ENCODE results near the gene ATP5PD. TPM values are rescaled to one million over a fixed set of nuclear protein-coding genes. Genes with fewer than 3 reads are reported as not detected.

ATP5PD gene
- total RNA-seq, 1 donor from 2014 or later, result 239 TPM

GRCh38 chr17:75077072-75077495, 30.3 kb upstream of the ATP5PD start:
- no peaks in the 10 kb centered on the region for H4K20me1 ChIP-seq (ENCODE audit: insufficient read depth, low read length)
- H3K27me3 ChIP-seq (ENCODE audit: insufficient read depth, low read length), result peaks cover 2% of the 10 kb centered on the region
- Mint-ChIP-seq H3K27ac (ENCODE audit: unreplicated experiment) (no peak overlapping the region), H3K27me3 (ENCODE audit: low read depth, unreplicated experiment) (peaks cover 4% of the 10 kb centered on the region), H3K4me1 (ENCODE audit: low read depth, unreplicated experiment) (peaks cover 17% of the 10 kb centered on the region), H3K4me3 (ENCODE audit: unreplicated experiment) (no peak overlapping the region), H3K9me3 (ENCODE audit: unreplicated experiment) (no peaks in the 10 kb centered on the region), H3K36me3 (ENCODE audit: low read depth, unreplicated experiment) (no peaks in the 10 kb centered on the region)
- no peak overlapping the region for H3K27ac ChIP-seq (ENCODE audit: low read depth, low read length)
- no peaks in the 10 kb centered on the region for H3K9me3 ChIP-seq (ENCODE audit: insufficient read depth, low read depth, low read length)
- no peak overlapping the region for H3K4me3 ChIP-seq (ENCODE audit: insufficient read depth, low read depth, low read length)
- no peak for FAIRE-seq
- peaks cover 28% of the 10 kb centered on the region for H3K4me1 ChIP-seq (ENCODE audit: insufficient read depth, low read length)
- DNase-seq (ENCODE audit: low read depth), result no peak
- no peak overlapping the region for H3K9ac ChIP-seq (ENCODE audit: low read length)
- TF ChIP-seq EZH2 (IDR thresholded peaks at IDR 0.05; ENCODE audit: insufficient read depth, low read length) (no peak), CTCF (IDR thresholded peaks at IDR 0.05; ENCODE audit: insufficient read depth, low read depth, low read length) (no peak)
- H3K4me2 ChIP-seq (ENCODE audit: low read length), result peak overlapping the region; percentile 59
- H3K36me3 ChIP-seq (ENCODE audit: insufficient read depth, low read length), result no peaks in the 10 kb centered on the region
- H3K79me2 ChIP-seq (ENCODE audit: insufficient read depth, low read length), result no peaks in the 10 kb centered on the region
- peak overlapping the region; percentile 94 for H2AFZ ChIP-seq (ENCODE audit: low read depth, low read length)

DNA sequence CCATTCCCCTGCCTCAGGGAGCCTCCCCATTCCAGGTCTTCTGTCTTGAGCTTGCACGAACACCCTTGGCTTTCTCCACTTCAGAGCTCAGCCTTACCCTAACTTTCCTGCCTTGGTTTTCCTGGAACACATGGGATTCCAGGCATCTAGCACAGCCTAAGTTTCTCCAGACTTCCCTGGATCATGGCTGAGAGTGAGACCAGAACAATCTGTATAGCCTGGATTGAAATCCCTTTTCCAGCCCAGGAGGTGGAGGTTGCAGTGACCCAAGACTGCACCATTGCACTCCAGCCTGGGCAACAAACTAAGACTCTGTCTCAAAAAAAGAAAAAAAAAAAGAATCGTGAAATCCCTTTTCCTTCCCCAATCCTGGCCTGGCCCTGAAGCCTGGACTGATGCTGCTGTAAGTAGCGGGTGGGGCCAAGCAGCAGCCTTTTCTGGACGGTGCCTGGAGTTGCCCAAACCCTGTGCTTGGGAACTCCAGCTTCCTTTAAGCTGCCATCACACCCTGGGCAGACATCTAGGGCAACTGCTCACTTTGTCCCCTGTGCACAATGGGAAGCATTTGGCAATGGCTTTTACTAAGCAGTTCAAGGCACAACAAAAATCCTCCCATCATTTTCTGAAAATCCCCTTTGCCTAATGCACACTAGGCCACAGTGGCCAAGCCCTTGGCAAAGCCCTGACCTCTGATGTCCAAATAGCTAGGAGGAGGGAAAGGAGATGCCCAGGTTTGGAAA, 29.0 kb upstream of the ATP5PD start:
- Histone ChIP-seq H2AFZ (ENCODE audit: low read depth, low read length) (no peak overlapping the region), H4K20me1 (ENCODE audit: insufficient read depth, low read length) (no peaks in the 10 kb centered on the region), H3K9ac (ENCODE audit: low read length) (no peak overlapping the region), H3K79me2 (ENCODE audit: insufficient read depth, low read length) (no peaks in the 10 kb centered on the region), H3K27me3 (ENCODE audit: insufficient read depth, low read length) (no peaks in the 10 kb centered on the region), H3K4me3 (ENCODE audit: insufficient read depth, low read depth, low read length) (no peak overlapping the region), H3K27ac (ENCODE audit: low read depth, low read length) (no peak overlapping the region), H3K4me1 (ENCODE audit: insufficient read depth, low read length) (peaks cover 28% of the 10 kb centered on the region), H3K4me2 (ENCODE audit: low read length) (no peak overlapping the region), H3K9me3 (ENCODE audit: insufficient read depth, low read depth, low read length) (no peaks in the 10 kb centered on the region), H3K36me3 (ENCODE audit: insufficient read depth, low read length) (no peaks in the 10 kb centered on the region)
- Mint-ChIP-seq H3K4me3 (ENCODE audit: unreplicated experiment) (no peak overlapping the region), H3K27me3 (ENCODE audit: low read depth, unreplicated experiment) (peaks cover 1% of the 10 kb centered on the region), H3K27ac (ENCODE audit: unreplicated experiment) (no peak overlapping the region), H3K4me1 (ENCODE audit: low read depth, unreplicated experiment) (peaks cover 17% of the 10 kb centered on the region), H3K36me3 (ENCODE audit: low read depth, unreplicated experiment) (no peaks in the 10 kb centered on the region), H3K9me3 (ENCODE audit: unreplicated experiment) (no peaks in the 10 kb centered on the region)
- no peak for FAIRE-seq
- no peak for TF ChIP-seq EZH2 (IDR thresholded peaks at IDR 0.05; ENCODE audit: insufficient read depth, low read length)
- TF ChIP-seq CTCF (IDR thresholded peaks at IDR 0.05; ENCODE audit: insufficient read depth, low read depth, low read length), result no peak
- DNase-seq (ENCODE audit: low read depth), result no peak

DNA sequence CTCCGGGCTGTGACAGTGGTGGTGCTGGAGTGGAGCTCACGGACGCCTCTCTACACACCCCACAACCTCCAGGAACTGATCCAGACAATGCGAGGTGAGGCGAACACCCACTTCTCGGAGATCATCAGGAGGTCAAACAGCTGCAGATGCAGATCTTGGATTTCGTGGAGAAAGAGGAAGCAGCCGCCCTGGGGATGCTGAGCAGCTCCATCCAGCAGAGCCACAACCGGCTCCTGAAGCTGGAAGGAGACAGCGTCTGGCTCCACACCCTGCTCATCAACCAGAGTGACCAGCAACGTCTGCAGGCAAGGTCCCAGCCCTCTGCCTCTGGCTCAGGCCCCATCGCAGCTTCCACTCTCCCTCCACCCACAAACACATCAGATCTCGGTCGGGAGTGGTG, 27.8 kb upstream of the ATP5PD start:
- TF ChIP-seq EZH2 (IDR thresholded peaks at IDR 0.05; ENCODE audit: insufficient read depth, low read length) (no peak), CTCF (IDR thresholded peaks at IDR 0.05; ENCODE audit: insufficient read depth, low read depth, low read length) (no peak)
- DNase-seq (ENCODE audit: low read depth) (no peak), FAIRE-seq (no peak)
- Histone ChIP-seq H3K27me3 (ENCODE audit: insufficient read depth, low read length) (no peaks in the 10 kb centered on the region), H3K79me2 (ENCODE audit: insufficient read depth, low read length) (no peaks in the 10 kb centered on the region), H3K27ac (ENCODE audit: low read depth, low read length) (no peak overlapping the region), H2AFZ (ENCODE audit: low read depth, low read length) (no peak overlapping the region), H3K4me3 (ENCODE audit: insufficient read depth, low read depth, low read length) (no peak overlapping the region), H3K9me3 (ENCODE audit: insufficient read depth, low read depth, low read length) (no peaks in the 10 kb centered on the region), H3K9ac (ENCODE audit: low read length) (no peak overlapping the region), H3K4me2 (ENCODE audit: low read length) (no peak overlapping the region), H3K4me1 (ENCODE audit: insufficient read depth, low read length) (peaks cover 24% of the 10 kb centered on the region), H3K36me3 (ENCODE audit: insufficient read depth, low read length) (no peaks in the 10 kb centered on the region), H4K20me1 (ENCODE audit: insufficient read depth, low read length) (no peaks in the 10 kb centered on the region)
- H3K36me3 Mint-ChIP-seq (ENCODE audit: low read depth, unreplicated experiment), result no peaks in the 10 kb centered on the region
- H3K4me3 Mint-ChIP-seq (ENCODE audit: unreplicated experiment), result no peak overlapping the region
- peaks cover 1% of the 10 kb centered on the region for H3K27me3 Mint-ChIP-seq (ENCODE audit: low read depth, unreplicated experiment)
- H3K9me3 Mint-ChIP-seq (ENCODE audit: unreplicated experiment), result no peaks in the 10 kb centered on the region
- no peak overlapping the region for H3K27ac Mint-ChIP-seq (ENCODE audit: unreplicated experiment)
- H3K4me1 Mint-ChIP-seq (ENCODE audit: low read depth, unreplicated experiment), result peaks cover 17% of the 10 kb centered on the region

Data from astrocyte (in vitro differentiated cells and primary cell).